ENCODE results near the gene SULT4A1.

GRCh38 chr22:43894122-43894521 lies 31.8 kb upstream of the SULT4A1 start:
- TF ChIP-seq CTCF (IDR thresholded peaks at IDR 0.05; ENCODE audit: low read depth, low read length, missing input control) (no peak), SP1 (IDR thresholded peaks at IDR 0.05) (no peak), EGR1 (IDR thresholded peaks at IDR 0.05; ENCODE audit: low read depth in 2 of 2) (no peak), REST (IDR thresholded peaks at IDR 0.05) (no peak), GABPA (IDR thresholded peaks at IDR 0.05 in 1 of 2, conservative IDR thresholded peaks at IDR 0.05 in 1 of 2) (no peak), MAX (IDR thresholded peaks at IDR 0.05) (no peak), NR2F2 (IDR thresholded peaks at IDR 0.05) (no peak), HNF4A (conservative IDR thresholded peaks at IDR 0.05) (no peak), ATF3 (IDR thresholded peaks at IDR 0.05) (no peak), ZBTB33 (IDR thresholded peaks at IDR 0.05) (no peak), TAF1 (conservative IDR thresholded peaks at IDR 0.05) (no peak)

All from liver (tissue), 3 donors.